ENCODE data around the gene RAD51B. TPM values are rescaled to one million over a fixed set of nuclear protein-coding genes. Genes with fewer than 3 reads are reported as not detected.

The RAD51B gene
- polyA plus RNA-seq, 3 donors: 3.6 to 11.6 (median 9.4) TPM

DNA sequence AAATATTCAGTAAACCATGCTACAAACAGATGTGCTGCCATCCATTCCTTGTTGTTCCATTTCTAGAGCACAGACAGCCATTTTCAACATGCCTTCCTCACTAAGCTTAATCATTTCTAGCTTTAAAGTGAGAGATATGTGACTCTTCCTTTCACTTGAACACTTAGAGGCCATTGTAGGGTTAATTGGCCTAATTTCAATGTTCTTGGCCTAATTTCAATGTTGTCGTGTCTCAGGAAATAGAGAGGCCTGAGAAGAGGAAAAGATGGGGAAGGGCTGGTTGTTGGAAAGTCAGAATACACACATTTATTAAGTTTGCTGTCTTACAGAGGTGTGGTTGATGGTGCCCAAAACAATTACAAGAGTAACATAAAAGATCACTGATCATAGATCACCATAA, 538.2 kb downstream of the RAD51B start:
- Mint-ChIP-seq H3K27me3 (ENCODE audit: low read depth in 3 of 3) (peaks cover 0 to 4% (median 0%) of the 10 kb centered on the region in 3 donors), H3K27ac (no peak overlapping the region), H3K9me3 (peaks cover 0 to 6% (median 2%) of the 10 kb centered on the region in 7 donors), H3K36me3 (peaks cover 3 to 6% of the 10 kb centered on the region in 2 donors), H3K4me3 (no peak overlapping the region), H3K4me1 (peaks cover 29% of the 10 kb centered on the region)
- intact Hi-C loops (cut with micrococcal nuclease): loop anchor here in 1 of 2 donors (5.0 kb wide), 1 partner anchor 55 kb away; no protein-coding TSS in a partner anchor
- Histone ChIP-seq H2AFZ (ENCODE audit: insufficient read depth, low read depth, low read length, poor library complexity, severe bottlenecking) (no peak overlapping the region), H3K4me3 (replicated peaks in 1 of 3; ENCODE audit: low read depth in 2 of 3, low read length in 3 of 3) (no peak overlapping the region), H4K20me1 (ENCODE audit: insufficient read depth, low read length) (no peaks in the 10 kb centered on the region), H3K4me1 (ENCODE audit: control insufficient read depth in 1 of 2, insufficient read depth in 2 of 2, low read length in 2 of 2) (peaks cover 16 to 19% of the 10 kb centered on the region in 2 donors), H3K27ac (ENCODE audit: low read depth in 1 of 2, low read length in 2 of 2) (no peak overlapping the region), H3K36me3 (replicated peaks in 1 of 2; ENCODE audit: control insufficient read depth in 1 of 2, insufficient read depth in 2 of 2, low read length in 2 of 2) (no peaks in the 10 kb centered on the region), H3K4me2 (replicated peaks; ENCODE audit: extremely low read depth, low read length, poor library complexity, severe bottlenecking) (no peak overlapping the region), H3K9me3 (replicated peaks in 1 of 2; ENCODE audit: control insufficient read depth in 1 of 2, insufficient read depth in 1 of 2, low read length in 2 of 2) (no peaks in the 10 kb centered on the region), H3K79me2 (ENCODE audit: insufficient read depth, low read length) (no peaks in the 10 kb centered on the region), H3K27me3 (ENCODE audit: control insufficient read depth in 2 of 2, insufficient read depth in 2 of 2, low read length in 2 of 2) (no peaks in the 10 kb centered on the region), H3K9ac (ENCODE audit: insufficient read depth, low read length, poor library complexity, severe bottlenecking) (no peak overlapping the region)
- no peak for DNase-seq
- TF ChIP-seq, protein P1, sequence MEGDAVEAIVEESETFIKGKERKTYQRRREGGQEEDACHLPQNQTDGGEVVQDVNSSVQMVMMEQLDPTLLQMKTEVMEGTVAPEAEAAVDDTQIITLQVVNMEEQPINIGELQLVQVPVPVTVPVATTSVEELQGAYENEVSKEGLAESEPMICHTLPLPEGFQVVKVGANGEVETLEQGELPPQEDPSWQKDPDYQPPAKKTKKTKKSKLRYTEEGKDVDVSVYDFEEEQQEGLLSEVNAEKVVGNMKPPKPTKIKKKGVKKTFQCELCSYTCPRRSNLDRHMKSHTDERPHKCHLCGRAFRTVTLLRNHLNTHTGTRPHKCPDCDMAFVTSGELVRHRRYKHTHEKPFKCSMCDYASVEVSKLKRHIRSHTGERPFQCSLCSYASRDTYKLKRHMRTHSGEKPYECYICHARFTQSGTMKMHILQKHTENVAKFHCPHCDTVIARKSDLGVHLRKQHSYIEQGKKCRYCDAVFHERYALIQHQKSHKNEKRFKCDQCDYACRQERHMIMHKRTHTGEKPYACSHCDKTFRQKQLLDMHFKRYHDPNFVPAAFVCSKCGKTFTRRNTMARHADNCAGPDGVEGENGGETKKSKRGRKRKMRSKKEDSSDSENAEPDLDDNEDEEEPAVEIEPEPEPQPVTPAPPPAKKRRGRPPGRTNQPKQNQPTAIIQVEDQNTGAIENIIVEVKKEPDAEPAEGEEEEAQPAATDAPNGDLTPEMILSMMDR (IDR thresholded peaks at IDR 0.05): no peak
- WGBS (ENCODE audit: insufficient coverage): no CpG with 5 or more reads among the region's 1 CpG

GRCh38 chr14:68358500-68358899, 538.9 kb downstream of the RAD51B start:
- H3K36me3 ChIP-seq (replicated peaks in 1 of 2; ENCODE audit: control insufficient read depth in 1 of 2, insufficient read depth in 2 of 2, low read length in 2 of 2): no peaks in the 10 kb centered on the region
- no peak overlapping the region for H3K4me3 Mint-ChIP-seq

More at GRCh38 chr14:68358500-68358899, 538.9 kb downstream of the RAD51B start:
- Mint-ChIP-seq H3K36me3 (peaks cover 3 to 6% of the 10 kb centered on the region in 2 donors), H3K4me1 (peaks cover 35% of the 10 kb centered on the region), H3K27me3 (ENCODE audit: low read depth in 3 of 3) (peaks cover 0 to 2% (median 0%) of the 10 kb centered on the region in 3 donors), H3K9me3 (peaks cover 0 to 6% (median 2%) of the 10 kb centered on the region in 7 donors), H3K27ac (no peak overlapping the region)
- Histone ChIP-seq H3K4me3 (replicated peaks in 1 of 3; ENCODE audit: low read depth in 2 of 3, low read length in 3 of 3) (no peak overlapping the region), H3K4me1 (ENCODE audit: control insufficient read depth in 1 of 2, insufficient read depth in 2 of 2, low read length in 2 of 2) (peaks cover 23 to 26% of the 10 kb centered on the region in 2 donors), H3K27ac (ENCODE audit: low read depth in 1 of 2, low read length in 2 of 2) (no peak overlapping the region), H2AFZ (ENCODE audit: insufficient read depth, low read depth, low read length, poor library complexity, severe bottlenecking) (no peak overlapping the region), H3K27me3 (ENCODE audit: control insufficient read depth in 2 of 2, insufficient read depth in 2 of 2, low read length in 2 of 2) (no peaks in the 10 kb centered on the region), H4K20me1 (ENCODE audit: insufficient read depth, low read length) (no peaks in the 10 kb centered on the region), H3K79me2 (ENCODE audit: insufficient read depth, low read length) (no peaks in the 10 kb centered on the region), H3K9ac (ENCODE audit: insufficient read depth, low read length, poor library complexity, severe bottlenecking) (no peak overlapping the region), H3K9me3 (replicated peaks in 1 of 2; ENCODE audit: control insufficient read depth in 1 of 2, insufficient read depth in 1 of 2, low read length in 2 of 2) (no peaks in the 10 kb centered on the region), H3K4me2 (replicated peaks; ENCODE audit: extremely low read depth, low read length, poor library complexity, severe bottlenecking) (no peak overlapping the region)
- WGBS (ENCODE audit: insufficient coverage): no CpG with 5 or more reads among the region's 1 CpG
- DNase-seq: no peak
- intact Hi-C loops (cut with micrococcal nuclease): loop anchor here in 1 of 2 donors (5.0 kb wide), 1 partner anchor 54 kb away; no protein-coding TSS in a partner anchor
- TF ChIP-seq, protein P1 (IDR thresholded peaks at IDR 0.05): no peak
